SK-N-SH treated with all-trans-retinoic acid at 6 μM for 48 hours (cell line): ENCODE measurements around the gene KIAA1210.

ENCODE experiments used
- ARNTL ChIP-seq: fragments of 450-650 bp; formaldehyde crosslinking; IDR thresholded peaks from 2 replicates; pipeline ENCODE4 v1.5.0; 2020; ENCODE audit warnings: low read depth, mild to moderate bottlenecking, moderate library complexity, borderline replicate concordance
- CSDC2 ChIP-seq: fragments of 250-450 bp; sonication (Bioruptor Pico); IDR thresholded peaks from 2 replicates; pipeline ENCODE4 v1.5.0; 2020; ENCODE audit warnings: mild to moderate bottlenecking, moderate library complexity
- PATZ1 ChIP-seq: fragments of 250-450 bp; sonication (Bioruptor Pico); IDR thresholded peaks from 2 replicates; pipeline ENCODE4 v1.8.0; 2020; ENCODE audit warnings: mild to moderate bottlenecking, moderate library complexity, borderline replicate concordance
- ZNF565 ChIP-seq: fragments of 450-650 bp; formaldehyde crosslinking; conservative IDR thresholded peaks from 2 replicates; pipeline ENCODE4 v1.5.0; 2020; ENCODE audit warnings: low read depth, mild to moderate bottlenecking, moderate library complexity

GRCh38 chrX:119130911-119131310 is 3.3 kb upstream of the KIAA1210 start:
- TF ChIP-seq ARNTL (CRISPR knock-in tag) (no peak), PATZ1 (CRISPR knock-in tag) (no peak), CSDC2 (no peak), ZNF565 (CRISPR knock-in tag) (no peak)
